Neural progenitor cell (in vitro differentiated cells): ENCODE measurements around the gene PARP3. TPM values are rescaled to one million over a fixed set of nuclear protein-coding genes. Genes with fewer than 3 reads are reported as not detected.

ENCODE experiments used
- DNase-seq: peaks from one replicate; pipeline ENCODE4 v3.0.0-alpha.2; 2016; ENCODE audit warnings: low spot score
- H2AFZ ChIP-seq: fragments of 200-600 bp; sonication (generic); replicated peaks from 2 replicates; pipeline ENCODE4 v1.6.1; 2016; ENCODE audit warnings: antibody characterized with exemption
- H3F3A ChIP-seq: fragments of 200-600 bp; sonication (generic); 2 replicates; pipeline ENCODE4 v1.6.1; 2016; ENCODE audit warnings: antibody characterized with exemption, low read depth
- H3K27ac ChIP-seq: fragments of 200-600 bp; sonication (generic); 2 replicates; pipeline ENCODE4 v1.5.1; 2016; ENCODE audit warnings: mild to moderate bottlenecking
- H3K27me3 ChIP-seq: fragments of 200-600 bp; sonication (generic); 2 replicates; pipeline ENCODE4 v1.6.1; 2016; ENCODE audit warnings: mild to moderate bottlenecking, moderate library complexity
- H3K36me3 ChIP-seq: fragments of 200-600 bp; sonication (generic); 2 replicates; pipeline ENCODE4 v1.5.1; 2016
- H3K4me1 ChIP-seq: fragments of 200-600 bp; sonication (generic); 2 replicates; pipeline ENCODE4 v1.6.1; 2016; ENCODE audit warnings: mixed run types
- H3K4me2 ChIP-seq: fragments of 200-600 bp; sonication (generic); 2 replicates; pipeline ENCODE4 v1.6.1; 2016
- H3K4me3 ChIP-seq: fragments of 200-600 bp; sonication (generic); 2 replicates; pipeline ENCODE4 v1.5.1; 2016
- H3K79me2 ChIP-seq: fragments of 200-600 bp; sonication (generic); 2 replicates; pipeline ENCODE4 v1.6.1; 2016; ENCODE audit warnings: low read depth
- H3K9ac ChIP-seq: fragments of 200-600 bp; sonication (generic); 2 replicates; pipeline ENCODE4 v1.6.1; 2016
- H3K9me3 ChIP-seq: fragments of 200-600 bp; sonication (generic); 2 replicates; pipeline ENCODE4 v1.5.1; 2016; ENCODE audit warnings: low read depth
- H4K20me1 ChIP-seq: fragments of 200-600 bp; sonication (generic); 2 replicates; pipeline ENCODE4 v1.6.1; 2016; ENCODE audit warnings: low read depth
- H3K27ac Mint-ChIP-seq: 3 replicates; pipeline ENCODE4 v1.8.0; 2021; ENCODE audit warnings: mixed read lengths
- H3K27me3 Mint-ChIP-seq: 2 replicates; pipeline ENCODE4 v1.8.0; 2022; ENCODE audit warnings: low read depth, mild to moderate bottlenecking, inconsistent platforms, moderate library complexity, mixed read lengths; ENCODE audit not compliant: insufficient read depth
- H3K36me3 Mint-ChIP-seq: 3 replicates; pipeline ENCODE4 v1.8.0; 2021; ENCODE audit warnings: mixed read lengths
- H3K4me1 Mint-ChIP-seq: 3 replicates; pipeline ENCODE4 v1.8.0; 2021; ENCODE audit warnings: mixed read lengths
- H3K4me3 Mint-ChIP-seq: 3 replicates; pipeline ENCODE4 v1.8.0; 2021; ENCODE audit warnings: mild to moderate bottlenecking, moderate library complexity, mixed read lengths
- H3K9me3 Mint-ChIP-seq: 3 replicates; pipeline ENCODE4 v1.8.0; 2020; ENCODE audit warnings: mixed read lengths
- CTCF ChIP-seq: fragments of 200-600 bp; sonication (generic); IDR thresholded peaks from 2 replicates; pipeline ENCODE4 v1.5.1; 2017; ENCODE audit warnings: antibody characterized with exemption, mild to moderate bottlenecking
- EZH2 ChIP-seq: fragments of 200-600 bp; sonication (generic); IDR thresholded peaks from 2 replicates; pipeline ENCODE4 v1.6.1; 2017; ENCODE audit warnings: antibody characterized with exemption, mild to moderate bottlenecking, moderate library complexity
- EZH2phosphoT487 ChIP-seq: fragments of 200-600 bp; sonication (generic); IDR thresholded peaks from 2 replicates; pipeline ENCODE4 v1.6.1; 2017; ENCODE audit warnings: antibody characterized with exemption
- small RNA-seq: library from RNA; depleted of rRNA; stranded (forward); fragments of <200 nt; gene quantifications from one replicate; pipeline ENCODE3, GENCODE V24; 2015
- total RNA-seq: library from RNA; depleted of rRNA; stranded (reverse); fragments of >200 nt; gene quantifications from 2 replicates; pipeline ENCODE4 v1.2.3, GENCODE V29; 2015; ENCODE audit warnings: low replicate concordance

Gene PARP3
- total RNA-seq, 1 donor from 2014 or later: 3.9 TPM

- Histone ChIP-seq H3K36me3 (peaks cover 16% of the 10 kb centered on the region), H2AFZ (peak within 1 kb of the TSS; percentile 81), H3F3A (peaks cover 41% of the 10 kb centered on the region), H3K4me2 (peak within 1 kb of the TSS; percentile 89), H3K4me3 (peak within 1 kb of the TSS; percentile 89), H3K9ac (peak within 1 kb of the TSS; percentile 97), H3K27ac (peak within 1 kb of the TSS; percentile 96), H4K20me1 (peaks cover 29% of the 10 kb centered on the region), H3K79me2 (peaks cover 35% of the 10 kb centered on the region), H3K4me1 (peaks cover 11% of the 10 kb centered on the region), H3K9me3 (no peaks in the 10 kb centered on the region), H3K27me3 (no peaks in the 10 kb centered on the region)
- peak; percentile 94 for DNase-seq
- Mint-ChIP-seq H3K4me3 (peak within 1 kb of the TSS; percentile 100), H3K27ac (peak within 1 kb of the TSS; percentile 100), H3K9me3 (peaks cover 2% of the 10 kb centered on the region), H3K4me1 (peaks cover 35% of the 10 kb centered on the region), H3K27me3 (peaks cover 6% of the 10 kb centered on the region), H3K36me3 (peaks cover 30% of the 10 kb centered on the region)
- TF ChIP-seq EZH2phosphoT487 (no peak), EZH2 (peak; percentile 47), CTCF (no peak)
These were observed 53.4 kb downstream of the PARP3 start, which contains the start of gene RPL29 for GRCh38 chr3:51995346-51996163. Gene RPL29 (minus strand): TSS chr3:51995895. CDS start chr3:51995461, 434 bp downstream.

GRCh38 chr3:51997172-51997571, 55.0 kb downstream of the PARP3 start:
- peaks cover 25% of the 10 kb centered on the region for H3K36me3 Mint-ChIP-seq
- TF ChIP-seq EZH2: no peak
- TF ChIP-seq EZH2phosphoT487: no peak
- TF ChIP-seq CTCF: no peak
- H2AFZ ChIP-seq: no peak overlapping the region

GRCh38 chr3:51997935-51998596, 55.9 kb downstream of the PARP3 start:
- peaks cover 45% of the 10 kb centered on the region for H3K4me1 Mint-ChIP-seq
- peak overlapping the region; percentile 67 for H3K27ac Mint-ChIP-seq
- H3K4me2 ChIP-seq: no peak overlapping the region
- peaks cover 18% of the 10 kb centered on the region for H4K20me1 ChIP-seq
- no peak overlapping the region for H3K4me3 ChIP-seq
- peaks cover 19% of the 10 kb centered on the region for H3K36me3 Mint-ChIP-seq
- no peaks in the 10 kb centered on the region for H3K27me3 ChIP-seq
- no peaks in the 10 kb centered on the region for H3K9me3 ChIP-seq
- no peak for DNase-seq
- peaks cover 4% of the 10 kb centered on the region for H3K27me3 Mint-ChIP-seq
- H3K36me3 ChIP-seq: peaks cover 8% of the 10 kb centered on the region
- no peak overlapping the region for H3K27ac ChIP-seq
- H3K79me2 ChIP-seq: peaks cover 27% of the 10 kb centered on the region
- peaks cover 2% of the 10 kb centered on the region for H3K9me3 Mint-ChIP-seq
- peaks cover 26% of the 10 kb centered on the region for H3K4me1 ChIP-seq
- H2AFZ ChIP-seq: no peak overlapping the region
- peak overlapping the region; percentile 35 for H3K9ac ChIP-seq
- peak overlapping the region; percentile 12 for H3K4me3 Mint-ChIP-seq
- TF ChIP-seq EZH2 (no peak), EZH2phosphoT487 (no peak), CTCF (no peak)
- peaks cover 35% of the 10 kb centered on the region for H3F3A ChIP-seq

More at GRCh38 chr3:51997172-51997571, 55.0 kb downstream of the PARP3 start:
- peak overlapping the region; percentile 76 for H3K4me3 Mint-ChIP-seq
- H3K4me1 Mint-ChIP-seq: peaks cover 40% of the 10 kb centered on the region
- Histone ChIP-seq H3K4me3 (no peak overlapping the region), H3K9ac (no peak overlapping the region), H4K20me1 (peaks cover 26% of the 10 kb centered on the region), H3F3A (peaks cover 35% of the 10 kb centered on the region), H3K27me3 (no peaks in the 10 kb centered on the region), H3K27ac (no peak overlapping the region), H3K79me2 (peaks cover 34% of the 10 kb centered on the region), H3K4me1 (peaks cover 17% of the 10 kb centered on the region), H3K4me2 (no peak overlapping the region), H3K9me3 (no peaks in the 10 kb centered on the region), H3K36me3 (peaks cover 11% of the 10 kb centered on the region)
- DNase-seq: no peak
- peak overlapping the region; percentile 27 for H3K27ac Mint-ChIP-seq
- H3K27me3 Mint-ChIP-seq: peaks cover 4% of the 10 kb centered on the region
- peaks cover 2% of the 10 kb centered on the region for H3K9me3 Mint-ChIP-seq

Small RNA genes lying within 50 kb of the gene (small RNA-seq; reads per million reads assigned to genes)
- not detected for gene AC115284.1

Other genes starting within 250 kb of the PARP3 start
- gene GRM2, start 235.3 kb upstream of the PARP3 start, total RNA-seq: 1.9 and 4.9 TPM in 2 replicates
- not detected in 2 replicates for gene IQCF6, start 163.1 kb upstream of the PARP3 start, total RNA-seq
- gene IQCF2, start 80.7 kb upstream of the PARP3 start, total RNA-seq: not detected in 2 replicates
- not detected in 2 replicates for gene IQCF5, start 66.8 kb upstream of the PARP3 start, total RNA-seq
- gene IQCF1, start 39.0 kb upstream of the PARP3 start, total RNA-seq: not detected in 2 replicates
- 10.5 and 20.1 TPM in 2 replicates for gene RRP9, start 459 bp upstream of the PARP3 start, total RNA-seq
- gene GPR62, start 13.0 kb downstream of the PARP3 start, total RNA-seq: 0.21 TPM in 1 of 2 replicates, not detected in the other
- 30.5 and 82.3 TPM in 2 replicates for gene PCBP4, start 25.1 kb downstream of the PARP3 start, total RNA-seq
- 6.0 and 8.3 TPM in 2 replicates for gene ABHD14B, start 31.7 kb downstream of the PARP3 start, total RNA-seq
- gene ABHD14A, start 32.7 kb downstream of the PARP3 start, total RNA-seq: 4.0 and 14.7 TPM in 2 replicates
- 17.3 and 31.8 TPM in 2 replicates for gene ACY1, start 41.2 kb downstream of the PARP3 start, total RNA-seq
- gene RPL29, start 53.5 kb downstream of the PARP3 start, total RNA-seq: 1,431 and 2,019 TPM in 2 replicates
- gene DUSP7, start 114.2 kb downstream of the PARP3 start, total RNA-seq: 2.4 and 10.7 TPM in 2 replicates
- 10.3 and 18.7 TPM in 2 replicates for gene POC1A, start 212.1 kb downstream of the PARP3 start, total RNA-seq